GM12878 (cell line): ENCODE data around the gene SYS1. TPM values are rescaled to one million over a fixed set of nuclear protein-coding genes. Genes with fewer than 3 reads are reported as not detected.

Experiments
- ATAC-seq: fragments of 200-7000 bp; cut with Tn5 transposase; 3 replicates; pipeline ENCODE4 v1.9.1; 2020; ENCODE audit warnings: mild to moderate bottlenecking, moderate library complexity
- BruUV-seq: library from RNA; stranded (reverse); fragments of 400-500 nt; replicated peaks from 2 replicates; lab custom pipeline; 2021; lab: Mats Ljungman, UMichigan
- CTCF ChIA-PET: fragments of 300-600 bp; sonication (Branson Sonifier 250); formaldehyde crosslinking; extraction: SDS; loops from one replicate; lab custom pipeline; 2021; ENCODE audit warnings: inconsistent platforms; lab: Yijun Ruan, JAX
- POLR2A ChIA-PET: fragments of 350-600 bp; formaldehyde crosslinking; extraction: SDS; loops from one replicate; lab custom pipeline; 2021; ENCODE audit warnings: inconsistent platforms; lab: Charles Lee
- RAD21 ChIA-PET: fragments of 300-600 bp; sonication (Branson Sonifier 250); formaldehyde crosslinking; loops from one replicate; lab custom pipeline; 2023; ENCODE audit warnings: antibody characterized with exemption; ENCODE audit not compliant: unreplicated experiment; lab: Charles Lee
- SMC1A ChIA-PET: fragments of 300-600 bp; sonication (Branson Sonifier 250); formaldehyde crosslinking; loops from one replicate; lab custom pipeline; 2023; ENCODE audit not compliant: unreplicated experiment, uncharacterized antibody; lab: Charles Lee
- DNase-seq: peaks from one replicate; pipeline ENCODE4 v3.0.0-alpha.2; 2011; ENCODE audit warnings: low read depth, low spot score
- FAIRE-seq: peaks from 3 replicates; lab custom pipeline; 2011; peaks lifted over from hg19 to GRCh38; lab: Jason Lieb, UNC
- H2AFZ ChIP-seq: 2 replicates; pipeline ENCODE4 v1.6.0; 2011; ENCODE audit warnings: low read depth, low read length, control low read depth; ENCODE audit not compliant: control insufficient read depth
- H3K27ac ChIP-seq: 2 replicates; pipeline ENCODE4 v1.5.1; 2011; ENCODE audit warnings: control low read depth; ENCODE audit not compliant: control insufficient read depth, insufficient read depth
- H3K27me3 ChIP-seq, 2 experiments: replicated peaks in 1 of 2; 2 replicates each; pipeline versions ENCODE4 v1.6.0 to v1.6.1; 2011; ENCODE audit warnings: low read length in 1 of 2; ENCODE audit not compliant: control insufficient read depth in 2 of 2, insufficient read depth in 2 of 2
- H3K36me3 ChIP-seq, 2 experiments: 2 replicates each; pipeline ENCODE4 v1.5.1; 2011; ENCODE audit warnings: low read length in 1 of 2; ENCODE audit not compliant: control insufficient read depth in 2 of 2, insufficient read depth in 2 of 2
- H3K4me1 ChIP-seq: 2 replicates; pipeline ENCODE4 v1.6.1; 2011; ENCODE audit warnings: mild to moderate bottlenecking, low read length, moderate library complexity, mixed read lengths; ENCODE audit not compliant: control insufficient read depth, insufficient read depth
- H3K4me2 ChIP-seq: 2 replicates; pipeline ENCODE4 v1.6.0; 2011; ENCODE audit warnings: control low read depth; ENCODE audit not compliant: control insufficient read depth, insufficient read depth
- H3K4me3 ChIP-seq: fragments of 200-600 bp; sonication (generic); 2 replicates; pipeline ENCODE4 v1.5.1; 2016
- H3K79me2 ChIP-seq: 2 replicates; pipeline ENCODE4 v1.6.0; 2011; ENCODE audit warnings: low read length; ENCODE audit not compliant: control insufficient read depth, insufficient read depth
- H3K9ac ChIP-seq: 2 replicates; pipeline ENCODE4 v1.8.0; 2011; ENCODE audit warnings: low read length, control low read depth, mixed read lengths; ENCODE audit not compliant: control insufficient read depth, insufficient read depth
- H3K9me3 ChIP-seq: replicated peaks from 3 replicates; pipeline ENCODE4 v1.5.1; 2011; ENCODE audit warnings: mild to moderate bottlenecking, low read length; ENCODE audit not compliant: control insufficient read depth, insufficient read depth
- H4K20me1 ChIP-seq: 2 replicates; pipeline ENCODE4 v1.6.0; 2011; ENCODE audit not compliant: control insufficient read depth, insufficient read depth
- EZH2 ChIP-seq: IDR thresholded peaks from 2 replicates; pipeline ENCODE4 v1.6.1; 2012; ENCODE audit warnings: low read depth, mild to moderate bottlenecking, control low read depth, inconsistent platforms, low read length, borderline replicate concordance; ENCODE audit not compliant: control insufficient read depth
- JUNB ChIP-seq: IDR thresholded peaks from 2 replicates; pipeline ENCODE4 v1.6.1; 2016; ENCODE audit warnings: antibody characterized with exemption, mild to moderate bottlenecking
- KAT2A ChIP-seq: conservative IDR thresholded peaks from 2 replicates; pipeline ENCODE4 v1.6.1; 2011; ENCODE audit warnings: low read depth, low read length; ENCODE audit not compliant: control insufficient read depth
- MTA3 ChIP-seq: IDR thresholded peaks from 2 replicates; pipeline ENCODE4 v1.6.1; 2012; ENCODE audit warnings: low read length, inconsistent platforms, borderline replicate concordance
- PAX5 ChIP-seq: IDR thresholded peaks from 2 replicates; pipeline ENCODE4 v1.6.1; 2011; ENCODE audit warnings: low read depth, low read length, borderline replicate concordance
- PML ChIP-seq: IDR thresholded peaks from 2 replicates; pipeline ENCODE4 v1.6.1; 2012; ENCODE audit warnings: low read length, inconsistent platforms
- RAD21 ChIP-seq: IDR thresholded peaks from 2 replicates; pipeline ENCODE4 v1.6.1; 2011; ENCODE audit warnings: mild to moderate bottlenecking, low read depth, low read length, moderate library complexity; ENCODE audit not compliant: insufficient read depth
- SKIL ChIP-seq: fragments of 450-650 bp; IDR thresholded peaks from 2 replicates; pipeline ENCODE4 v1.6.1; 2017; ENCODE audit warnings: mild to moderate bottlenecking, low read depth, inconsistent platforms; ENCODE audit not compliant: poor library complexity, severe bottlenecking
- STAT1 ChIP-seq: fragments of 450-650 bp; conservative IDR thresholded peaks from 2 replicates; pipeline ENCODE4 v1.6.1; 2014; ENCODE audit warnings: antibody characterized with exemption, mild to moderate bottlenecking
- WGBS: methylation state at CpG from one replicate; pipeline ENCODE4 v1.1.6; 2016; ENCODE audit warnings: low lambda C conversion rate; ENCODE audit not compliant: insufficient replicate concordance, insufficient coverage; ENCODE audit errors: missing lambda C conversion rate; 5-methylcytosine and 5-hydroxymethylcytosine counted together
- in situ Hi-C: fragments of 300-500 bp; cut with MboI; formaldehyde crosslinking; loops from 9 replicates; pipeline ENCODE4 v1.14.3; 2018; ENCODE audit warnings: mixed read lengths
- intact Hi-C: fragments of 100-400 bp; cut with micrococcal nuclease; formaldehyde crosslinking; loops from one replicate; pipeline ENCODE4 v1.14.2; 2022; ENCODE audit not compliant: unreplicated experiment
- polyA plus RNA-seq, 11 experiments: library from polyadenylated mRNA; depleted of rRNA in 4 of 11; unstranded in 6 of 11; stranded (reverse) in 5 of 11; fragments of >200 nt; fragmentation: Nextera tagmentation in 4 of 11; fragmentation: Illumina TruSeq in 1 of 11; extraction: Ambion mirVana in 4 of 11; extraction: Trizol in 1 of 11; gene quantifications; 1 replicate in 1 of 11; 2 replicates in 10 of 11; pipeline versions ENCODE4 v1.2.1 to v1.2.3, GENCODE V29; 2011 to 2016; ENCODE audit warnings: inconsistent platforms in 2 of 11, missing spikeins in 2 of 11, low read depth in 1 of 11
- total RNA-seq, 4 experiments: library from RNA; depleted of rRNA in 3 of 4; stranded (reverse); fragments of >200 nt in 3 of 4; fragmentation: Illumina TruSeq in 1 of 4; extraction: Trizol in 1 of 4; gene quantifications; 2 replicates each; pipeline versions ENCODE4 v1.2.1 to v1.2.3, GENCODE V29; 2013 to 2021
- TF ChIP-seq, protein P1 (sequence below): fragments of 450-650 bp; IDR thresholded peaks from 2 replicates; pipeline ENCODE4 v1.6.1; 2017; ENCODE audit warnings: low read depth, mild to moderate bottlenecking, moderate library complexity
- TF ChIP-seq, protein P2 (sequence below): fragments of 150-350 bp; IDR thresholded peaks from 2 replicates; pipeline ENCODE4 v1.6.1; 2014; ENCODE audit warnings: mild to moderate bottlenecking, low read depth, low read length
- TF ChIP-seq, protein P3 (sequence below): fragments of 450-650 bp; IDR thresholded peaks from 2 replicates; pipeline ENCODE4 v1.6.1; 2016; ENCODE audit warnings: mild to moderate bottlenecking
- TF ChIP-seq, protein P4 (sequence below): IDR thresholded peaks from 2 replicates; pipeline ENCODE4 v1.6.1; 2011; ENCODE audit warnings: low read depth, mild to moderate bottlenecking, low read length, moderate library complexity, borderline replicate concordance; ENCODE audit errors: extremely low read depth

SYS1 gene
- total and polyA plus RNA-seq, 10 of the 15 experiments (the other 5 are each of a cell fraction or from before 2014, with no cell fraction given): 5.1 to 22.6 (median 9.3) TPM

DNA sequence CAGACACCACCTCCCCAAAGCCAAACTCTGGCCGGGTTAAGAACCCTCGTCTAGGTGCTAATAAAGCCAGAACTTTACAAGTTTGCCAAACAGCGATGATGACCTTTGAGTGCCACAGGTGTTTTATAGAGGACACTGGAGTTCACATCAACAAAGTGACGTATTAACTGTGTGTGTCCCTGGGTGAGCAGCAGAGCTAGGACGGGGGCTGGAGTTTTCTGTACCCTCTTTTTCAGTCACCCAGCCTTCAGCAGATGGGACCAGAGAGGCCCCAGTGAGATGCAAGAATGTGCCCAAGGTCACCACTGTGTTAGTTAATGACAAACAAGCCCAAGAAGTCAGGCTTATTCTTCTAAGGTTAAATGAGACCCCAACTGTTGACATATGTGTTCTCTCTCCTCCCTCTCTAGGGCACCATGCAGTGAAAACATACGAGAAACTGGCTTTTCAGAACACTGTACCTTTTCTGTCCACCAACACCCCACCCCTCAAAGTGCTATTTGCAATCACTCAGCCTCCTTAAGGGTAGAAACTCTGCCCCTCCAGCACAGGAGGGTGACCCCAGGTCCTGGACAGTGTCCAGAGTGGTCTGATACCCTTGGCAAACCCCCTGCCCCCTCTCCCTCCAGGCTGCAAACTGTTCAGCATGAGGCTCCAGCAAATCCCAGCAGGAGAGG lies 20.0 kb upstream of the SYS1 start (continued):
- TF ChIP-seq, protein P1, sequence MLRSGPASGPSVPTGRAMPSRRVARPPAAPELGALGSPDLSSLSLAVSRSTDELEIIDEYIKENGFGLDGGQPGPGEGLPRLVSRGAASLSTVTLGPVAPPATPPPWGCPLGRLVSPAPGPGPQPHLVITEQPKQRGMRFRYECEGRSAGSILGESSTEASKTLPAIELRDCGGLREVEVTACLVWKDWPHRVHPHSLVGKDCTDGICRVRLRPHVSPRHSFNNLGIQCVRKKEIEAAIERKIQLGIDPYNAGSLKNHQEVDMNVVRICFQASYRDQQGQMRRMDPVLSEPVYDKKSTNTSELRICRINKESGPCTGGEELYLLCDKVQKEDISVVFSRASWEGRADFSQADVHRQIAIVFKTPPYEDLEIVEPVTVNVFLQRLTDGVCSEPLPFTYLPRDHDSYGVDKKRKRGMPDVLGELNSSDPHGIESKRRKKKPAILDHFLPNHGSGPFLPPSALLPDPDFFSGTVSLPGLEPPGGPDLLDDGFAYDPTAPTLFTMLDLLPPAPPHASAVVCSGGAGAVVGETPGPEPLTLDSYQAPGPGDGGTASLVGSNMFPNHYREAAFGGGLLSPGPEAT: no peak

- Histone ChIP-seq H4K20me1 (peaks cover 2% of the 10 kb centered on the region; the same call in 1 of the 2 replicates), H3K36me3 (no peaks in the 10 kb centered on the region), H3K79me2 (no peaks in the 10 kb centered on the region), H3K4me3 (no peak overlapping the region), H2AFZ (no peak overlapping the region), H3K27ac (no peak overlapping the region), H3K4me2 (no peak overlapping the region), H3K4me1 (peaks cover 6% of the 10 kb centered on the region), H3K9me3 (no peaks in the 10 kb centered on the region), H3K9ac (no peak overlapping the region), H3K27me3 (0 out of 4 replicates have a peak, but pooled peaks cover 0 to 6% of the 10 kb centered on the region in 2 experiments)
- in situ Hi-C loops: no loop called here
- no peak for FAIRE-seq
- 44% methylated on average over 6 of the region's 6 CpGs for WGBS
- intact Hi-C loops: no loop called here
- no TSS peak for BruUV-seq
- DNase-seq: no peak
- SMC1A ChIA-PET: interaction anchor here (1.1 to 1.4 kb wide), 3 partner anchors 25 to 94 kb away, joined by 3 to 4 read pairs (median 4); no protein-coding TSS in a partner anchor
- POLR2A ChIA-PET: no interaction called here
- CTCF ChIA-PET: interaction anchor here (1.2 kb wide), 2 partner anchors 25 to 30 kb away, joined by 4 to 6 read pairs; no protein-coding TSS in a partner anchor
- ATAC-seq: no peak
- RAD21 ChIA-PET: interaction anchor here (0.8 kb wide), 1 partner anchor 94 kb away, joined by 3 read pairs; no protein-coding TSS in a partner anchor
- TF ChIP-seq KAT2A (no peak), SKIL (no peak), PAX5 (no peak), STAT1 (no peak), JUNB (no peak), RAD21 (no peak), PML (no peak), MTA3 (no peak), EZH2 (no peak)
- TF ChIP-seq, protein P2, sequence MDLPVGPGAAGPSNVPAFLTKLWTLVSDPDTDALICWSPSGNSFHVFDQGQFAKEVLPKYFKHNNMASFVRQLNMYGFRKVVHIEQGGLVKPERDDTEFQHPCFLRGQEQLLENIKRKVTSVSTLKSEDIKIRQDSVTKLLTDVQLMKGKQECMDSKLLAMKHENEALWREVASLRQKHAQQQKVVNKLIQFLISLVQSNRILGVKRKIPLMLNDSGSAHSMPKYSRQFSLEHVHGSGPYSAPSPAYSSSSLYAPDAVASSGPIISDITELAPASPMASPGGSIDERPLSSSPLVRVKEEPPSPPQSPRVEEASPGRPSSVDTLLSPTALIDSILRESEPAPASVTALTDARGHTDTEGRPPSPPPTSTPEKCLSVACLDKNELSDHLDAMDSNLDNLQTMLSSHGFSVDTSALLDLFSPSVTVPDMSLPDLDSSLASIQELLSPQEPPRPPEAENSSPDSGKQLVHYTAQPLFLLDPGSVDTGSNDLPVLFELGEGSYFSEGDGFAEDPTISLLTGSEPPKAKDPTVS: no peak
- TF ChIP-seq, protein P3, sequence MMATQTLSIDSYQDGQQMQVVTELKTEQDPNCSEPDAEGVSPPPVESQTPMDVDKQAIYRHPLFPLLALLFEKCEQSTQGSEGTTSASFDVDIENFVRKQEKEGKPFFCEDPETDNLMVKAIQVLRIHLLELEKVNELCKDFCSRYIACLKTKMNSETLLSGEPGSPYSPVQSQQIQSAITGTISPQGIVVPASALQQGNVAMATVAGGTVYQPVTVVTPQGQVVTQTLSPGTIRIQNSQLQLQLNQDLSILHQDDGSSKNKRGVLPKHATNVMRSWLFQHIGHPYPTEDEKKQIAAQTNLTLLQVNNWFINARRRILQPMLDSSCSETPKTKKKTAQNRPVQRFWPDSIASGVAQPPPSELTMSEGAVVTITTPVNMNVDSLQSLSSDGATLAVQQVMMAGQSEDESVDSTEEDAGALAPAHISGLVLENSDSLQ: no peak
- TF ChIP-seq, protein P4, sequence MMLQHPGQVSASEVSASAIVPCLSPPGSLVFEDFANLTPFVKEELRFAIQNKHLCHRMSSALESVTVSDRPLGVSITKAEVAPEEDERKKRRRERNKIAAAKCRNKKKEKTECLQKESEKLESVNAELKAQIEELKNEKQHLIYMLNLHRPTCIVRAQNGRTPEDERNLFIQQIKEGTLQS: no peak
Measured at GRCh38 chr20:45343532-45344167, 19.3 kb upstream of the SYS1 start.
